ENCODE data around the gene CMTR1.

CMTR1 gene

DNA sequence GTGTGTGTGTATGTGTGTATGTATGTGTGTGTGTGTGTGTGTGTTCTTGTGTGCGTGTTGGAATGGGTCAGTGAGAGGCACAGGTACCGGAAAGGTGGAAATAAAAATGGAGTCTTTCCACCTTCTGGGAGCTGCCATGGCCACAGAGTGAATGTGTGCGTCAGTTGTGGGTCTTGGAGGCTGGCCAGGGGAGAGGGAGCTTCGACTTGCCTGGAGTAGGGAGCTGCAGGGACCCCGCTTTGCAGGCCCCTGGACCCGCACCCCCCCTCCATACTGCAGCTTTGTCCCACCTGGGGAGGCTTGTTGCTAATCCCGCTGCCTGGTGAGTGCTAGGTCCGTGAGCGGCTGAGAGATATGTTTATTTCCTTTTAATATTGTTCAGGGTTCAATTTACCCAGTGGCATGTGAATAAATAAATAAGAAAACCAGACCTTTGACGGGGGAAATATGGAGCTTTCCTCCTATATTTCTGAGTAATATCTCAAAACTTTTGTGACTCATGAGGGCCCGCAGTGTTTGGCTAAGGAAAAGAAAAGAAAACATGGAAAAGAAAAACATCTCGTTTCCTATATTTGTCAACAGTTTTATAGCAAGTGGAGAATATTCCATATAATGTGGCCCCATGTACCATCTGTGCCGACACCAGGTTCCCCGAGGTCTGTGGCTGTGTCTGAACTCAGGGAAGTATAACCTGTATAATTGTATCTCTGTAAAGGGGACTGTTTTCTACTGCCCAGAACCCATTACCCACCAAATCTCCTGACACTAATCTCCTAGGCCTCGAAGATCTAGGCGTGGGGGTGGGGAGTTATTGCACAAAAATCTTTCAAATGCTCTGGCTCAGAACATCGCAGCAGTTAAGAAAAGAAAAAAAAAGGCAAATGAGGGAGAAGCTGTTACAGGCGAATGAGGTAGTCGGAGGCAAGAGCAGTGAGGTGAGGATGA is 91.3 kb downstream of the CMTR1 start:
- Histone ChIP-seq H3K9me3 (ENCODE audit: control insufficient read depth in 5 of 5, low read length in 5 of 5) (no peaks in the 10 kb centered on the region), H3K4me1 (ENCODE audit: control insufficient read depth in 5 of 5, insufficient read depth in 5 of 5, low read length in 5 of 5) (no peaks in the 10 kb centered on the region), H3K27ac (ENCODE audit: low read depth, low read length) (no peak overlapping the region), H3K27me3 (ENCODE audit: control insufficient read depth in 5 of 5, insufficient read depth in 4 of 5, low read length in 5 of 5) (peaks cover 10 to 21% (median 13%) of the 10 kb centered on the region in 5 donors), H3K36me3 (ENCODE audit: control insufficient read depth in 5 of 5, insufficient read depth in 5 of 5, low read length in 5 of 5) (no peaks in the 10 kb centered on the region), H3K9ac (ENCODE audit: low read length in 5 of 5) (no peak overlapping the region), H3K4me3 (ENCODE audit: low read depth in 1 of 5, low read length in 5 of 5) (no peak overlapping the region)

DNA sequence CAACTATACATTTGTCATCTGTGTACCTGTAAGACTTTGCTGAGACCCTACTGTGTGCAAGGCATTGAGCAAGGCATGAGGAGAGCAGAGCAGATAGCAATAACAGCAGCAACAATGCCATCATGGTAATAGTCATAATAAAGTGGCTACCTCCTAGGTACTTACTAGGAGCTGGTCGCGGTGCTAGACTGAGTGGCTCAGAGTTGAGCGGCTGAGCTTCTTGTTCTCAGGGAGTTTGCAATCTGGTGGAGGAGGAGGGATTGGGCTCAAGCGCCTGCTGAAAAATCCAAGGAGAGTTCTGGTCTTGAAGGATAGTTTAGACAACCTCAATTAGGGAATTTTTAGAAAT is 91.9 kb downstream of the CMTR1 start:
- no peaks in the 10 kb centered on the region for H3K9me3 ChIP-seq (ENCODE audit: control insufficient read depth in 5 of 5, low read length in 5 of 5)
- H3K27me3 ChIP-seq (ENCODE audit: control insufficient read depth in 5 of 5, insufficient read depth in 4 of 5, low read length in 5 of 5) = peaks cover 10 to 22% (median 15%) of the 10 kb centered on the region in 5 donors
- H3K36me3 ChIP-seq (ENCODE audit: control insufficient read depth in 5 of 5, insufficient read depth in 5 of 5, low read length in 5 of 5) = no peaks in the 10 kb centered on the region
- no peak overlapping the region for H3K4me3 ChIP-seq (ENCODE audit: low read depth in 1 of 5, low read length in 5 of 5)
- H3K4me1 ChIP-seq (ENCODE audit: control insufficient read depth in 5 of 5, insufficient read depth in 5 of 5, low read length in 5 of 5) = no peaks in the 10 kb centered on the region
- no peak overlapping the region for H3K9ac ChIP-seq (ENCODE audit: low read length in 5 of 5)
- no peak overlapping the region for H3K27ac ChIP-seq (ENCODE audit: low read depth, low read length)

DNA sequence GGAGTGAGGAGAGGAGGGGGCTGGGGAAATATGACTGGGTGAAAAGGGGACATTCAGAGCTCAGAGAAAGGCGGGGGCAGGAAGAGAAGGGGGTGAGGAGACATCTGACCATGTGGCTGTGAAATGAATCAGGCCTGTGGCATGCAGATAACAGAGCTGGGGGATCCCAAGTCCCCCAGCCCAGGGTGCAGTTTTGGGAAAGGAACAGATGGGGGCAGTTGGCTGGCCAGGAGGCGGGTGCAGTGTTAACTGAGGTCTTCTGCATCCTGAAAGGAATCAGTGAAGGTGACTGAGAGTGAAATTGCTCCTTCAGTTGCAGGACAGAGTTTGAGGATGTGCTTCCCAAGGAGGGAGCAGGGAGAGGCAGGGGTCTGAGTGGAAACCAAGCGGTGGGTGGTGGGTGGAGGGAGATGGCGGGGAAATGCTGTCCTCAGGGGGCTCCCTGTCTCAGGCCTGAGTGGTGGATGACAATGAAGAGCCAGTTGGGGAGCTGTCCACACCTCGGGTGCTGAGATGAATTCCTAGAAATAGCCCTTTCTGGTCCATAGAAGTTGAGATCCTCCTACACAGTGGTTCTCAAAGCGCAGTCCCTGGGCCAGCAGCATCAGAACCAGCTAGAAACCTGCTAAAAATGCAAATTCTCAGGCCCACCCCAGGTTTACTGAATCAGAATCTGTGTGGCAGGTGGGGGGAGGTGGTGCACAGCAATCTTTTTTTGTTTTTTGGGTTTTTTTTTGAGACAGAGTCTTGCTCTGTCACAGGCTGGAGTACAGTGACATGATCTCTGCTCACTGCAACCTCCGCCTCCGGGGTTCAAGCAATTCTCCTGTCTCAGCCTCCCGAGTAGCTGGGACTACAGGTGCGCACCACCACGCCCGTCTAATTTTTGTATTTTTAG is 92.7 kb downstream of the CMTR1 start:
- Histone ChIP-seq H3K9me3 (ENCODE audit: control insufficient read depth in 5 of 5, low read length in 5 of 5) (no peaks in the 10 kb centered on the region), H3K4me3 (ENCODE audit: low read depth in 1 of 5, low read length in 5 of 5) (no peak overlapping the region), H3K4me1 (ENCODE audit: control insufficient read depth in 5 of 5, insufficient read depth in 5 of 5, low read length in 5 of 5) (no peaks in the 10 kb centered on the region), H3K27me3 (ENCODE audit: control insufficient read depth in 5 of 5, insufficient read depth in 4 of 5, low read length in 5 of 5) (peaks cover 10 to 26% (median 15%) of the 10 kb centered on the region in 5 donors), H3K27ac (ENCODE audit: low read depth, low read length) (no peak overlapping the region), H3K36me3 (ENCODE audit: control insufficient read depth in 5 of 5, insufficient read depth in 5 of 5, low read length in 5 of 5) (no peaks in the 10 kb centered on the region), H3K9ac (ENCODE audit: low read length in 5 of 5) (no peak overlapping the region)

DNA sequence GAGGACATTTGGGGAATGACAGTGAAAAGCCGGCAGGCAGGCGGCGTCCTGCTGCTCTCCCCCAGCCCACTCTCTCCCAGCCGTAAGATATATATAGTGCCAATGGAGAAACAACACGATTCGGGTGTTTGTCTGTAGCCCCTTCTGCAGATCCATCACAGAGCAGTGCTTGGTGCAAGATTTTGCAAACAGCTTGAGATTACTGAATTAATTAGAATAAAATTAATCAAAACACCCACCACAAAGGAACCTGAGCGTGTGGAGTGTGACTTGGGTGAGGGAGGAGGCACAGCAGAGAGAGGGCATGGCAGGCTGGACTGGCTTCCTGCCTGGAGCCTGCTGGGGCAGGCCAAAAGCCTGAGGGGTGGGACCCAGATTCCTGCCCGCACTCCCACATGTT is 95.5 kb downstream of the CMTR1 start:
- Histone ChIP-seq H3K36me3 (ENCODE audit: control insufficient read depth in 5 of 5, insufficient read depth in 5 of 5, low read length in 5 of 5) (no peaks in the 10 kb centered on the region), H3K9me3 (ENCODE audit: control insufficient read depth in 5 of 5, low read length in 5 of 5) (no peaks in the 10 kb centered on the region), H3K27me3 (ENCODE audit: control insufficient read depth in 5 of 5, insufficient read depth in 4 of 5, low read length in 5 of 5) (peaks cover 22 to 38% (median 25%) of the 10 kb centered on the region in 5 donors), H3K4me1 (ENCODE audit: control insufficient read depth in 5 of 5, insufficient read depth in 5 of 5, low read length in 5 of 5) (no peaks in the 10 kb centered on the region), H3K4me3 (ENCODE audit: low read depth in 1 of 5, low read length in 5 of 5) (no peak overlapping the region), H3K9ac (ENCODE audit: low read length in 5 of 5) (no peak overlapping the region), H3K27ac (ENCODE audit: low read depth, low read length) (no peak overlapping the region)

DNA sequence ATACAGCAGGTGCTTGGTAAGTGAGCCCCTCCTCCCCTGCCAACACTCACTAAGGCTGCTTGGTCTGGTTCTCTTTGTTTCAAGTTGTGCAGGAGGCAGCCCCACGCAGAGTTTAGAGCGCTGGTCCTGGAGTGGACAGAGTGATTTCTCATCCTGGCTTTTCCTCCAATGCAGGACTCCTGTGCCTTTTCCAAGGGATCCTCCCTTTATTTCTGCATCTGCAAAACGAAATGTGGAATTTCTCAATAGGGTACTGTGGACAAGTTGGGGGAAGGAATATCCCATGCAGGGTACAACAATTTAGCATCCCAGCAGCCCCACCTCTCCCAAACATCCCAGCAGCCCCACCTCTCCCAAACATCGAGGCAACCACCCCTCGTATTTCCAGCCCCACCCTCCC is 97.3 kb downstream of the CMTR1 start:
- H3K27me3 ChIP-seq (ENCODE audit: control insufficient read depth in 5 of 5, insufficient read depth in 4 of 5, low read length in 5 of 5) = peaks cover 34 to 50% (median 37%) of the 10 kb centered on the region in 5 donors
- peaks cover 0 to under 1% (median 0%) of the 10 kb centered on the region in 5 donors for H3K4me1 ChIP-seq (ENCODE audit: control insufficient read depth in 5 of 5, insufficient read depth in 5 of 5, low read length in 5 of 5)
- H3K36me3 ChIP-seq (ENCODE audit: control insufficient read depth in 5 of 5, insufficient read depth in 5 of 5, low read length in 5 of 5) = no peaks in the 10 kb centered on the region
- H3K9me3 ChIP-seq (ENCODE audit: control insufficient read depth in 5 of 5, low read length in 5 of 5) = no peaks in the 10 kb centered on the region
- no peak overlapping the region for H3K27ac ChIP-seq (ENCODE audit: low read depth, low read length)
- no peak overlapping the region for H3K9ac ChIP-seq (ENCODE audit: low read length in 5 of 5)
- H3K4me3 ChIP-seq (ENCODE audit: low read depth in 1 of 5, low read length in 5 of 5) = no peak overlapping the region

DNA sequence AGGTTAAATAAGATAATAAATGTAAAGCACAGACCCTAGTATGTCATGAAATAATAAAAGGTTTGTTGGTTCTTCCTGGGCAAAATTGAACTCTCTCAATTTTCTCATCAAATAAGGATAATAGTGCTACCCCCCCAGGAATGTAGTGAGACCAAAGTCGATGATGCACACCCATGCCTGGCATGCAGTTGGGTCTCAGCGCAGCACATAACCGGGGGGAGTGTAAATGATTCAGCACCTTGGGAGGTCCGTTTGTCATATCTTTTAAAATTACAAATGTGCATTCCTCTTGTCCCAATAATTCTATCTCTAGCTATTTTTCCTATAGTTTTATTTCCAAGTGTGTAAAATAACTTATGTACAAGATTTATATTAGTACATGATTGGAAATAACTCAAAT is 98.0 kb downstream of the CMTR1 start:
- no peak overlapping the region for H3K4me3 ChIP-seq (ENCODE audit: low read depth in 1 of 5, low read length in 5 of 5)
- peaks cover 41 to 58% (median 44%) of the 10 kb centered on the region in 5 donors for H3K27me3 ChIP-seq (ENCODE audit: control insufficient read depth in 5 of 5, insufficient read depth in 4 of 5, low read length in 5 of 5)
- no peak overlapping the region for H3K9ac ChIP-seq (ENCODE audit: low read length in 5 of 5)
- no peaks in the 10 kb centered on the region for H3K9me3 ChIP-seq (ENCODE audit: control insufficient read depth in 5 of 5, low read length in 5 of 5)
- no peaks in the 10 kb centered on the region for H3K36me3 ChIP-seq (ENCODE audit: control insufficient read depth in 5 of 5, insufficient read depth in 5 of 5, low read length in 5 of 5)
- H3K4me1 ChIP-seq (ENCODE audit: control insufficient read depth in 5 of 5, insufficient read depth in 5 of 5, low read length in 5 of 5) = peaks cover 0 to 7% (median 5%) of the 10 kb centered on the region in 5 donors
- H3K27ac ChIP-seq (ENCODE audit: low read depth, low read length) = no peak overlapping the region
